HCT116 (cell line): Measurements from ENCODE around the gene DKK1. TPM values are rescaled to one million over a fixed set of nuclear protein-coding genes. Genes with fewer than 3 reads are reported as not detected.

Experiments
- ATAC-seq: fragments of 200-7000 bp; cut with Tn5 transposase; 2 replicates; pipeline ENCODE4 v1.9.1; 2020; ENCODE audit warnings: mild to moderate bottlenecking, moderate library complexity
- BruUV-seq: library from RNA; stranded (reverse); fragments of 400-500 nt; replicated peaks from 2 replicates; lab custom pipeline; 2021; lab: Mats Ljungman, UMichigan
- CTCF ChIA-PET: fragments of 300-600 bp; sonication (Branson Sonifier 250); formaldehyde crosslinking; loops from one replicate; lab custom pipeline; 2021; ENCODE audit warnings: antibody characterized with exemption; lab: Charles Lee
- POLR2A ChIA-PET: fragments of 300-600, 350-600 bp; sonication (Branson Sonifier 250); formaldehyde crosslinking; loops from one replicate; lab custom pipeline; 2021; ENCODE audit warnings: antibody characterized with exemption; lab: Charles Lee
- RAD21 ChIA-PET, 2 experiments: fragments of 300-600 bp; sonication (Branson Sonifier 250); formaldehyde crosslinking; loops; one replicate each; lab custom pipeline; 2023; ENCODE audit warnings: low total read pairs in 2 of 2; ENCODE audit not compliant: uncharacterized antibody in 2 of 2, unreplicated experiment in 2 of 2, low non-redundant PET in 1 of 2; lab: Charles Lee
- DNase-seq: peaks from one replicate; pipeline ENCODE4 v3.0.0-alpha.2; 2010; ENCODE audit warnings: low read depth, low spot score
- H2AFZ ChIP-seq: fragments of 200-600 bp; shearing (Covaris generic), sonication (generic); 2 replicates; pipeline ENCODE4 v1.6.1; 2017; ENCODE audit warnings: low read depth, mixed run types, mixed read lengths, antibody characterized with exemption, low read length; ENCODE audit not compliant: poor library complexity, severe bottlenecking
- H3K27ac ChIP-seq: 2 replicates; pipeline ENCODE4 v1.5.1; 2012; ENCODE audit warnings: low read depth, low read length
- H3K27me3 ChIP-seq: fragments of 200-600 bp; sonication (generic); 2 replicates; pipeline ENCODE4 v1.6.1; 2016; ENCODE audit warnings: mixed run types, low read length, mixed read lengths; ENCODE audit not compliant: insufficient read depth
- H3K36me3 ChIP-seq, 2 experiments: fragments of 200-500 bp in 1 of 2; fragments of 200-600 bp in 1 of 2; sonication (Bioruptor generic) in 1 of 2; sonication (generic) in 1 of 2; 2 replicates each; pipeline versions ENCODE4 v1.5.1 to v1.6.1; 2014 to 2016; ENCODE audit warnings: low read length in 2 of 2, inconsistent platforms in 1 of 2, mixed read lengths in 1 of 2, mixed run types in 1 of 2; ENCODE audit not compliant: insufficient read depth in 2 of 2, control insufficient read depth in 1 of 2
- H3K4me1 ChIP-seq, 2 experiments: fragments of 200-600 bp in 1 of 2; sonication (generic) in 1 of 2; 2 replicates each; pipeline versions ENCODE4 v1.5.1 to v1.6.1; 2012 to 2017; ENCODE audit warnings: low read length in 2 of 2, inconsistent platforms in 1 of 2, mild to moderate bottlenecking in 1 of 2, mixed read lengths in 1 of 2, mixed run types in 1 of 2, moderate library complexity in 1 of 2; ENCODE audit not compliant: insufficient read depth in 2 of 2, control insufficient read depth in 1 of 2
- H3K4me2 ChIP-seq: fragments of 200-600 bp; sonication (generic); 2 replicates; pipeline ENCODE4 v1.6.1; 2017; ENCODE audit warnings: mixed run types, low read length, mixed read lengths
- H3K4me3 ChIP-seq, 2 experiments: fragments of 200-600 bp in 1 of 2; sonication (generic) in 1 of 2; replicated peaks in 1 of 2; 2 replicates each; pipeline ENCODE4 v1.5.1; 2011 to 2016; ENCODE audit warnings: low read length in 2 of 2, control low read depth in 1 of 2, low read depth in 1 of 2, mild to moderate bottlenecking in 1 of 2, mixed read lengths in 1 of 2, mixed run types in 1 of 2
- H3K79me2 ChIP-seq: fragments of 200-600 bp; sonication (generic); 2 replicates; pipeline ENCODE4 v1.6.1; 2017; ENCODE audit warnings: mild to moderate bottlenecking, mixed run types, low read length, moderate library complexity, mixed read lengths; ENCODE audit not compliant: insufficient read depth
- H3K9ac ChIP-seq: fragments of 200-600 bp; sonication (generic); 2 replicates; pipeline ENCODE4 v1.6.1; 2016; ENCODE audit warnings: low read length, mixed read lengths
- H3K9me2 ChIP-seq: fragments of 200-600 bp; sonication (generic), shearing (Covaris generic); 2 replicates; pipeline ENCODE4 v1.6.1; 2017; ENCODE audit warnings: mixed run types, mild to moderate bottlenecking, moderate library complexity; ENCODE audit not compliant: insufficient read depth
- H3K9me3 ChIP-seq, 2 experiments: fragments of 200-500 bp in 1 of 2; fragments of 200-600 bp in 1 of 2; sonication (Bioruptor generic) in 1 of 2; sonication (generic) in 1 of 2; 2 replicates each; pipeline ENCODE4 v1.6.1; 2014 to 2017; ENCODE audit warnings: low read length in 2 of 2, mixed read lengths in 2 of 2, inconsistent platforms in 1 of 2, low read depth in 1 of 2, mild to moderate bottlenecking in 1 of 2, mixed run types in 1 of 2, moderate library complexity in 1 of 2; ENCODE audit not compliant: control insufficient read depth in 1 of 2, insufficient read depth in 1 of 2
- H4K20me1 ChIP-seq: fragments of 200-600 bp; sonication (generic), shearing (Covaris generic); 2 replicates; pipeline ENCODE4 v1.6.1; 2017; ENCODE audit warnings: mixed run types, mild to moderate bottlenecking, moderate library complexity; ENCODE audit not compliant: insufficient read depth
- CBX3 ChIP-seq: IDR thresholded peaks from 2 replicates; pipeline ENCODE4 v1.6.1; 2012; ENCODE audit warnings: low read depth
- TCF7L2 ChIP-seq: IDR thresholded peaks from 2 replicates; pipeline ENCODE4 v1.7.0; 2011; ENCODE audit warnings: borderline replicate concordance, inconsistent platforms; ENCODE audit not compliant: insufficient read depth, insufficient read length; ENCODE audit errors: extremely low read depth
- intact Hi-C: fragments of 100-400 bp; cut with micrococcal nuclease; formaldehyde crosslinking; loops from 2 replicates; pipeline ENCODE4 v1.10.0; 2022
- total RNA-seq: library from RNA; stranded (reverse); gene quantifications from one replicate; pipeline ENCODE4 v1.2.1, GENCODE V29; 2021; ENCODE audit not compliant: unreplicated experiment
- TF ChIP-seq, protein P1 (sequence below): IDR thresholded peaks from 2 replicates; pipeline ENCODE4 v1.6.1; 2012

DKK1 gene
- total RNA-seq, 1 experiment from 2014 or later = 315 TPM

DNA sequence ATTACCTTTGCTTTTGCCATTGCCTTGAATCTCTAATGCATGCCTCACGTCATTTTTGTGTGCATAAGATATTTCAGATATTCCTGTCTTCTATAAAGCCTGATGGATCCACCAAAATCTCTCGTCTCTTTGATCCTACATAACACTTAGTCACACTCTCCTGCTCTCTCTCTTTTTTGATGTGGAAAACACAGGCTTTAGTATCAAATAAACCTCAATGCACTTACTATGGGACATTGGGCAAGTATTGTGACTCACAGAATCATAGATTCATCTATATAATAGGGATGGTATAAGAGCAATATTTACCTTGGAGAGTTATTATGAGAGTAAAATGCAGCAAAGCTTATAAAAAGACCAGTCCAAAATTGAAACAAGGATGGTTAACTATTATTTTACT, 39.1 kb downstream of the DKK1 start:
- intact Hi-C loops = no loop called here
- Histone ChIP-seq H3K9me3 (no peaks in the 10 kb centered on the region), H2AFZ (no peak overlapping the region), H3K27me3 (no peaks in the 10 kb centered on the region), H3K36me3 (no peaks in the 10 kb centered on the region), H3K9me2 (no peaks in the 10 kb centered on the region; the same call in 1 of the 2 replicates), H3K4me3 (no peak overlapping the region), H3K27ac (no peak overlapping the region), H3K4me2 (no peak overlapping the region), H3K9ac (no peak overlapping the region), H3K79me2 (no peaks in the 10 kb centered on the region), H3K4me1 (no peaks in the 10 kb centered on the region), H4K20me1 (no peaks in the 10 kb centered on the region)
- POLR2A ChIA-PET = no interaction called here
- TF ChIP-seq, protein P1, sequence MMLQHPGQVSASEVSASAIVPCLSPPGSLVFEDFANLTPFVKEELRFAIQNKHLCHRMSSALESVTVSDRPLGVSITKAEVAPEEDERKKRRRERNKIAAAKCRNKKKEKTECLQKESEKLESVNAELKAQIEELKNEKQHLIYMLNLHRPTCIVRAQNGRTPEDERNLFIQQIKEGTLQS = no peak
- TF ChIP-seq TCF7L2 = peak; percentile 91
- RAD21 ChIA-PET = no interaction called here
- CTCF ChIA-PET = no interaction called here
- DNase-seq (no peak), ATAC-seq (no peak)
- BruUV-seq = no TSS peak

DNA sequence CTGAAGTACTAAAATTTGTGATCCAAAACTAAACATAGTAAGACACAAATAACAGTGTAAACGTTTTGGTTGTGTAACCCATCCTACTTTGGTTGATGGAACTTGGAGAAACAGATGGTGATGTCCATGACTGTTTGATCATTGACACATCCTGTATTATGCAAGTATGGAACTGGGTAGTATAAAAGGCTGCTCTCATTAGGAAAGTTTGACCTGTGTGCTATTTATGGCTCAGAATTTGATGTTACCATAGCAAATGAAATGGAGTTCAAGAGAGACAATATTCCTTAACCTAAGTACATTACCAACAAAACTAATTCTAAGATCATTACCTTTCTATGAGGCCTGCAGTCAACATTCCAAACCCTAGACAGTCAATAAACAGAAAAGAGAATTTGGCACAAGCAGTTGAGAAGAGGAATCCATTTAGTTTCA, 39.9 kb downstream of the DKK1 start:
- no peaks in the 10 kb centered on the region for H3K9me3 ChIP-seq
- H3K9me2 ChIP-seq = no peaks in the 10 kb centered on the region; the same call in 1 of the 2 replicates
- H3K4me3 ChIP-seq = no peak overlapping the region
- H3K27me3 ChIP-seq = no peaks in the 10 kb centered on the region
- H3K4me1 ChIP-seq = no peaks in the 10 kb centered on the region
- intact Hi-C loops = no loop called here
- no peaks in the 10 kb centered on the region for H3K79me2 ChIP-seq
- no peak overlapping the region for H2AFZ ChIP-seq
- no peak overlapping the region for H3K4me2 ChIP-seq
- H3K27ac ChIP-seq = no peak overlapping the region
- TF ChIP-seq CBX3 = no peak
- TF ChIP-seq TCF7L2 = peak; percentile 80
- ChIA-PET RAD21 (no interaction called here), POLR2A (no interaction called here), CTCF (no interaction called here)
- no peaks in the 10 kb centered on the region for H4K20me1 ChIP-seq
- H3K36me3 ChIP-seq = no peaks in the 10 kb centered on the region
- no peak overlapping the region for H3K9ac ChIP-seq
- DNase-seq (no peak), ATAC-seq (no peak)
- BruUV-seq = no TSS peak
